GM12865 (cell line): ENCODE measurements around the gene SPCS1.

ENCODE experiments used
- DNase-seq: peaks from one replicate; pipeline ENCODE4 v3.0.0; 2010; ENCODE audit warnings: low read depth
- H3K4me3 ChIP-seq: 2 replicates; pipeline ENCODE4 v1.5.1; 2011; ENCODE audit warnings: mild to moderate bottlenecking, low read depth, low read length, control low read depth
- CTCF ChIP-seq: IDR thresholded peaks from 2 replicates; pipeline ENCODE4 v1.5.1; 2011; ENCODE audit warnings: low read length, control low read depth, low read depth, inconsistent platforms; ENCODE audit not compliant: insufficient read depth; ENCODE audit errors: missing control alignments

SPCS1 gene

GRCh38 chr3:52754373-52754772, 48.5 kb downstream of the SPCS1 start:
- no peak overlapping the region for H3K4me3 ChIP-seq
- TF ChIP-seq CTCF: no peak
- no peak for DNase-seq

GRCh38 chr3:52756141-52756540, 50.2 kb downstream of the SPCS1 start:
- no peak for DNase-seq
- H3K4me3 ChIP-seq: no peak overlapping the region
- no peak for TF ChIP-seq CTCF
